ENCODE results near the gene KLK15. TPM values are rescaled to one million over a fixed set of nuclear protein-coding genes. Genes with fewer than 3 reads are reported as not detected.
A peak's percentile ranks its signal among the peaks of the same experiment; 100 is the strongest.

The KLK15 gene
- total and polyA plus RNA-seq, 2 of the 13 experiments (the other 11 are each of a cell fraction or from before 2014, with no cell fraction given), result not detected

- no peak for TF ChIP-seq ZNF550 (CRISPR knock-in tag; IDR thresholded peaks at IDR 0.05; ENCODE audit: borderline replicate concordance)
- no peak for TF ChIP-seq ZNF329 (CRISPR knock-in tag; IDR thresholded peaks at IDR 0.05; ENCODE audit: low read depth)
- TF ChIP-seq, protein P1, sequence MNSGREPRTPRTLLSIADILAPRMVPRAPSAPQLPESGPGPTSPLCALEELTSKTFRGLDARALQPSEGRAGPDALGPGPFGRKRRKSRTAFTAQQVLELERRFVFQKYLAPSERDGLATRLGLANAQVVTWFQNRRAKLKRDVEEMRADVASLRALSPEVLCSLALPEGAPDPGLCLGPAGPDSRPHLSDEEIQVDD (CRISPR knock-in tag; IDR thresholded peaks at IDR 0.05; ENCODE audit: borderline replicate concordance), result no peak
- no peak for TF ChIP-seq FOXA3 (CRISPR knock-in tag; IDR thresholded peaks at IDR 0.05)
Measured at GRCh38 chr19:50832666-50833065, 708 bp downstream of the KLK15 start (continued).

GRCh38 chr19:50831026-50831396 is 2.4 kb downstream of the KLK15 start:
- Histone ChIP-seq H3K4me2 (ENCODE audit: low read depth, low read length) (no peak overlapping the region), H3K4me3 (replicated peaks in 1 of 3; ENCODE audit: insufficient read depth in 1 of 3, low read depth in 2 of 3, low read length in 3 of 3) (no peak overlapping the region), H3K9me3 (ENCODE audit: low read length) (no peaks in the 10 kb centered on the region), H3K36me3 (replicated peaks in 1 of 2; ENCODE audit: control insufficient read depth in 1 of 2, insufficient read depth in 2 of 2, low read length in 2 of 2) (no peaks in the 10 kb centered on the region), H3K9ac (ENCODE audit: insufficient read depth, low read depth, low read length) (no peak overlapping the region), H3K4me1 (ENCODE audit: insufficient read depth, low read length) (peaks cover 10% of the 10 kb centered on the region), H4K20me1 (ENCODE audit: insufficient read depth, low read length) (no peaks in the 10 kb centered on the region), H3K27me3 (ENCODE audit: control insufficient read depth in 1 of 2, insufficient read depth in 2 of 2, low read length in 2 of 2) (peaks cover 0 to 44% of the 10 kb centered on the region in 2 experiments; a peak in 2 of 5 replicates), H3K27ac (ENCODE audit: extremely low read length, insufficient read depth, low read length) (no peak overlapping the region), H3K79me2 (ENCODE audit: insufficient read depth, low read length) (no peaks in the 10 kb centered on the region), H2AFZ (ENCODE audit: low read length) (no peak overlapping the region)
- BruUV-seq (replicated peaks), result no TSS peak
- POLR2A ChIA-PET, result no interaction called here
- 14% methylated on average over 7 of the region's 7 CpGs for WGBS (ENCODE audit: low lambda C conversion rate)
- intact Hi-C loops (cut with micrococcal nuclease; ENCODE audit: unreplicated experiment) (no loop called here), in situ Hi-C loops (cut with HindIII; ENCODE audit: extremely low pct_ligation_motif_present, low pct_unique_long_range_greater_than_20kb) (no loop called here)
- TF ChIP-seq ZNF768 (CRISPR knock-in tag; IDR thresholded peaks at IDR 0.05), result peak; percentile 88
- TF ChIP-seq ZSCAN29 (CRISPR knock-in tag; conservative IDR thresholded peaks at IDR 0.05), result no peak
- CTCF ChIA-PET (ENCODE audit: low intra/inter-chr PET ratio, low total read pairs), result no interaction called here
- no peak for FAIRE-seq
- DNase-seq (ENCODE audit: low spot score), result no peak
- ATAC-seq, result no peak
